Colonic mucosa (tissue), 4 donors: ENCODE results near the gene PPP3R1. TPM values are rescaled to one million over a fixed set of nuclear protein-coding genes. Genes with fewer than 3 reads are reported as not detected.

Experiments used
- DNase-seq: peaks from one replicate; pipeline ENCODE4 v3.0.0-alpha.2; 2020
- H3K27ac ChIP-seq: fragments of 200-600 bp; one replicate; pipeline ENCODE4 v1.8.0; 2021
- H3K27me3 ChIP-seq: fragments of 200-600 bp; one replicate; pipeline ENCODE4 v1.8.0; 2021
- H3K36me3 ChIP-seq: fragments of 200-600 bp; one replicate; pipeline ENCODE4 v1.8.0; 2021
- H3K4me1 ChIP-seq: fragments of 200-600 bp; one replicate; pipeline ENCODE4 v1.8.0; 2021; ENCODE audit warnings: mild to moderate bottlenecking
- H3K4me3 ChIP-seq: fragments of 200-600 bp; one replicate; pipeline ENCODE4 v1.8.0; 2021
- H3K9ac ChIP-seq, 2 donors: one replicate each; pipeline ENCODE4 v1.7.0; 2013; ENCODE audit warnings: control low read depth in 2 of 2, low read depth in 2 of 2, low read length in 2 of 2
- H3K9me3 ChIP-seq: fragments of 200-600 bp; one replicate; pipeline ENCODE4 v1.8.0; 2021
- CTCF ChIP-seq: fragments of 200-600 bp; IDR thresholded peaks from one replicate; pipeline ENCODE4 v1.8.0; 2022; ENCODE audit warnings: antibody characterized with exemption, mild to moderate bottlenecking
- intact Hi-C: fragments of 100-400 bp; cut with DNase I; formaldehyde crosslinking; loops from one replicate; pipeline ENCODE4 v1.14.1; 2022
- total RNA-seq, 2 donors: library from RNA; stranded (reverse); fragmentation: NEBNext Ultra II Directional in 1 of 2; extraction: Animal tissue kit (Norgen Biotek cat#: 25700) in 1 of 2; gene quantifications; one replicate each; pipeline ENCODE4 v1.2.1, GENCODE V29; 2021
- donor health status: healthy.
- donor health status: DM: no; HTN: no; CAD: no.
- donor health status: DM: no; HTN: no; CAD: no.

The PPP3R1 gene
- total RNA-seq = 10 to 100 TPM; 45.1 to 67.8 TPM

- peak; percentile 96 for DNase-seq
- Histone ChIP-seq H3K36me3 (no peaks in the 10 kb centered on the region), H3K9ac (peak within 1 kb of the TSS; percentile 87 to 100), H3K27me3 (no peaks in the 10 kb centered on the region), H3K9me3 (no peaks in the 10 kb centered on the region), H3K4me1 (peaks cover 16% of the 10 kb centered on the region), H3K27ac (peak within 1 kb of the TSS; percentile 99), H3K4me3 (peak within 1 kb of the TSS; percentile 61)
- intact Hi-C loops = no loop called here
- TF ChIP-seq CTCF = no peak
Measured at GRCh38 chr2:68252400-68253218, at the start of gene PPP3R1. PPP3R1 (minus strand) TSS chr2:68252532; CDS start chr2:68252127, 405 bp downstream.

- TF ChIP-seq CTCF = no peak
- no peak for DNase-seq
- Histone ChIP-seq H3K4me3 (no peak overlapping the region), H3K27me3 (no peaks in the 10 kb centered on the region), H3K27ac (no peak overlapping the region), H3K9ac (no peak overlapping the region), H3K4me1 (no peaks in the 10 kb centered on the region), H3K9me3 (no peaks in the 10 kb centered on the region), H3K36me3 (no peaks in the 10 kb centered on the region)
- intact Hi-C loops = no loop called here
Measured at GRCh38 chr2:68295516-68295915, 43.2 kb upstream of the PPP3R1 start.

GRCh38 chr2:68294913-68295312, 42.6 kb upstream of the PPP3R1 start:
- TF ChIP-seq CTCF = no peak
- no peaks in the 10 kb centered on the region for H3K9me3 ChIP-seq

GRCh38 chr2:68294187-68294586, 41.9 kb upstream of the PPP3R1 start:
- Histone ChIP-seq H3K9ac (no peak overlapping the region), H3K4me3 (no peak overlapping the region), H3K36me3 (no peaks in the 10 kb centered on the region), H3K27me3 (no peaks in the 10 kb centered on the region), H3K9me3 (no peaks in the 10 kb centered on the region), H3K4me1 (no peaks in the 10 kb centered on the region), H3K27ac (no peak overlapping the region)
- TF ChIP-seq CTCF = no peak
- intact Hi-C loops = no loop called here
- no peak for DNase-seq

More at GRCh38 chr2:68294913-68295312, 42.6 kb upstream of the PPP3R1 start:
- DNase-seq = no peak
- intact Hi-C loops = no loop called here
- no peaks in the 10 kb centered on the region for H3K36me3 ChIP-seq
- no peaks in the 10 kb centered on the region for H3K4me1 ChIP-seq
- no peak overlapping the region for H3K9ac ChIP-seq
- no peak overlapping the region for H3K27ac ChIP-seq
- no peaks in the 10 kb centered on the region for H3K27me3 ChIP-seq
- H3K4me3 ChIP-seq = no peak overlapping the region

GRCh38 chr2:68293755-68294154, 41.4 kb upstream of the PPP3R1 start:
- intact Hi-C loops = no loop called here
- H3K27ac ChIP-seq = no peak overlapping the region
- no peak for TF ChIP-seq CTCF

More at GRCh38 chr2:68293755-68294154, 41.4 kb upstream of the PPP3R1 start:
- no peak overlapping the region for H3K9ac ChIP-seq
- no peak for DNase-seq
- no peaks in the 10 kb centered on the region for H3K36me3 ChIP-seq
- no peak overlapping the region for H3K4me3 ChIP-seq
- no peaks in the 10 kb centered on the region for H3K27me3 ChIP-seq
- no peaks in the 10 kb centered on the region for H3K4me1 ChIP-seq
- no peaks in the 10 kb centered on the region for H3K9me3 ChIP-seq
